Activated B cell treated with CpG ODN at 0.5 μM for 24 hours (primary cell): ENCODE data around the gene HDLBP. TPM values are rescaled to one million over a fixed set of nuclear protein-coding genes. Genes with fewer than 3 reads are reported as not detected.

Source experiments
- ATAC-seq: fragments of 200-7000 bp; cut with Tn5 transposase; one replicate; pipeline ENCODE4 v1.10.0; 2021; ENCODE audit warnings: low read depth, mild to moderate bottlenecking, moderate library complexity
- CTCF ChIA-PET: fragments of 350-600 bp; sonication (Branson Sonifier 250); formaldehyde crosslinking; loops from one replicate; lab custom pipeline; 2021; ENCODE audit warnings: antibody characterized with exemption; lab: Charles Lee
- POLR2A ChIA-PET: fragments of 350-600 bp; sonication (Branson Sonifier 250); formaldehyde crosslinking; loops from one replicate; lab custom pipeline; 2021; ENCODE audit warnings: antibody characterized with exemption; lab: Charles Lee
- DNase-seq: peaks from one replicate; pipeline ENCODE4 v3.0.0; 2022
- H3K27ac Mint-ChIP-seq: one replicate; pipeline ENCODE4 v1.8.0; 2020; ENCODE audit warnings: mixed read lengths
- H3K27me3 Mint-ChIP-seq: one replicate; pipeline ENCODE4 v1.8.0; 2021; ENCODE audit warnings: mixed read lengths
- H3K36me3 Mint-ChIP-seq: one replicate; pipeline ENCODE4 v1.8.0; 2021; ENCODE audit warnings: low read depth, mixed read lengths
- H3K4me1 Mint-ChIP-seq: one replicate; pipeline ENCODE4 v1.8.0; 2021; ENCODE audit warnings: mixed read lengths
- H3K4me3 Mint-ChIP-seq: one replicate; pipeline ENCODE4 v1.8.0; 2020; ENCODE audit warnings: mild to moderate bottlenecking, mixed read lengths
- H3K9me3 Mint-ChIP-seq: one replicate; pipeline ENCODE4 v1.8.0; 2020; ENCODE audit warnings: mixed read lengths
- intact Hi-C: fragments of 100-400 bp; cut with micrococcal nuclease; formaldehyde crosslinking; loops from one replicate; pipeline ENCODE4 v1.15.1; 2024
- total RNA-seq: library from RNA; stranded (reverse); gene quantifications from 2 replicates; pipeline ENCODE4 v1.2.3, GENCODE V29; 2022
- TF ChIP-seq, protein P1 (sequence below): fragments of 200-600 bp; IDR thresholded peaks from one replicate; pipeline ENCODE4 v1.8.0; 2022; ENCODE audit warnings: antibody characterized with exemption, mild to moderate bottlenecking

The HDLBP gene
- total RNA-seq, 1 donor from 2014 or later = 168 TPM

DNA sequence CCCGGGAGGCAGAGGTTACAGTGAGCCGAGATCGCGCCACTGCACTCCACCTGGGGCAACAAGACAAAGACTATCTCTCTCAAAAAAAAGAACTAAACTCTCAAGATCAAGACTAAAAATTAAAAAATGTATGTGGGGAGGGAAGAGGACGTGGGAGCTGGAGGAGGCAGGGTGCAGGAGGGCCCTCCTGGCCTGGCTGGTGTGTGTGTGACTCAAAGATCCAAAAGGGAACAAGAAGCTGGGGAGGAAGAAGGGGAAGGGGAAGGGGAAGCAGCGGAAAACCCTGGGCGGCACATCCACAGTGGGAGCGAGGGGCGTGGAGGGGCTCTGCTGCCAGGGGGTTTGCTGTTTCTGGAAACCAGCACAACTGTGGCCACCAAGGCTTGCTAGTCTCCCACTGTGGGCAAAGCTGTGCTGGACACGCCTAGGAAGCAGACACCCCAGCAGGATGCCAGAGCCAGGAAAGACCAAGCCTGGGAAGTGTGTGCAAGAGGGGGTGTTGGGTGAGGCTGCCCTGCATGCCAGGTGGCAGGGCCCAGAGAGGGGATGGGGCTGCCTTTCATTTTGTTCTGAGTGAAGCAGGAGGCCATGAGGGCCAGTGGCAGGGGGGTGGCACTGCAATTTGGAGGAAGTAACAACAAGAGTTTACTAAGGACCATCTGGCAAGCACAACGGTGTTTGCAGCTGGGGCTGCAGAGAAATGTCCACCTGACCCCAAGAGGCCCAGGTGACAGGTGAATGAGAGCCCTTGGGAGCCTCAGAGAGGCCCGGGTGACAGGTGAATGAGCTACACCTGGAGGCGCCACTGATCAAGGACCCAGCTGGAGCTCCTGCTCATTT is 82.5 kb downstream of the HDLBP start:
- H3K4me3 Mint-ChIP-seq = no peak overlapping the region
- no peak overlapping the region for H3K27ac Mint-ChIP-seq
- ATAC-seq (no peak), DNase-seq (no peak)
- H3K27me3 Mint-ChIP-seq = no peaks in the 10 kb centered on the region
- intact Hi-C loops = no loop called here
- TF ChIP-seq, protein P1, sequence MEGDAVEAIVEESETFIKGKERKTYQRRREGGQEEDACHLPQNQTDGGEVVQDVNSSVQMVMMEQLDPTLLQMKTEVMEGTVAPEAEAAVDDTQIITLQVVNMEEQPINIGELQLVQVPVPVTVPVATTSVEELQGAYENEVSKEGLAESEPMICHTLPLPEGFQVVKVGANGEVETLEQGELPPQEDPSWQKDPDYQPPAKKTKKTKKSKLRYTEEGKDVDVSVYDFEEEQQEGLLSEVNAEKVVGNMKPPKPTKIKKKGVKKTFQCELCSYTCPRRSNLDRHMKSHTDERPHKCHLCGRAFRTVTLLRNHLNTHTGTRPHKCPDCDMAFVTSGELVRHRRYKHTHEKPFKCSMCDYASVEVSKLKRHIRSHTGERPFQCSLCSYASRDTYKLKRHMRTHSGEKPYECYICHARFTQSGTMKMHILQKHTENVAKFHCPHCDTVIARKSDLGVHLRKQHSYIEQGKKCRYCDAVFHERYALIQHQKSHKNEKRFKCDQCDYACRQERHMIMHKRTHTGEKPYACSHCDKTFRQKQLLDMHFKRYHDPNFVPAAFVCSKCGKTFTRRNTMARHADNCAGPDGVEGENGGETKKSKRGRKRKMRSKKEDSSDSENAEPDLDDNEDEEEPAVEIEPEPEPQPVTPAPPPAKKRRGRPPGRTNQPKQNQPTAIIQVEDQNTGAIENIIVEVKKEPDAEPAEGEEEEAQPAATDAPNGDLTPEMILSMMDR = no peak
- peaks cover 97% of the 10 kb centered on the region for H3K36me3 Mint-ChIP-seq
- POLR2A ChIA-PET = interaction anchor here (0.6 kb wide), 1 partner anchor 82 kb away, joined by 7 read pairs; the partner anchor contains the start of gene PPP1R7
- CTCF ChIA-PET = interaction anchor here (0.8 kb wide), 1 partner anchor 153 kb away, joined by 3 read pairs; no protein-coding TSS in a partner anchor
- no peaks in the 10 kb centered on the region for H3K9me3 Mint-ChIP-seq
- H3K4me1 Mint-ChIP-seq = no peaks in the 10 kb centered on the region

DNA sequence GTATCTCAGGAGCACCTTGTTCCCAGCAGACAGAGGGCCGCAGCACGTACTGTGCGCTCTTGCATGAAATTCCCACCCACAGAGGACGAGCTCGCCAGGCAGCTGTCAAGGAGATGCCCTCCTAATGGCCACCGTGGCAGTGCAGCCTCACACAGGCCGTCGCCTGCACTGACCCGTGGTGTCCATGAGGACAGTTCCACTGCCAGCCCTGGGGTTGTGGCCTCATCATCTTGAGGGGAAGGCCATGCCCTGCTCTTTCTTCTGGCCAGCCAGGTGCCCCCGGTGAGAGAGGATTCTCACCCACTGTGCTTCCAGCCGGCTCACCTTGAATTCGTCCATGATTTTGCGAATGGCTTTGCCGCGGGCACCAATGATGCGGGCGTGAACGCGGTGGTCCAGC is 85.0 kb downstream of the HDLBP start:
- no peak for DNase-seq
- H3K36me3 Mint-ChIP-seq = peaks cover 93% of the 10 kb centered on the region
- no peaks in the 10 kb centered on the region for H3K4me1 Mint-ChIP-seq
- ChIA-PET CTCF (no interaction called here), POLR2A (no interaction called here)
- no peaks in the 10 kb centered on the region for H3K9me3 Mint-ChIP-seq
- no peak overlapping the region for H3K27ac Mint-ChIP-seq
- intact Hi-C loops = no loop called here
- ATAC-seq = no peak
- TF ChIP-seq, protein P1 = no peak
- H3K4me3 Mint-ChIP-seq = no peak overlapping the region
- no peaks in the 10 kb centered on the region for H3K27me3 Mint-ChIP-seq

DNA sequence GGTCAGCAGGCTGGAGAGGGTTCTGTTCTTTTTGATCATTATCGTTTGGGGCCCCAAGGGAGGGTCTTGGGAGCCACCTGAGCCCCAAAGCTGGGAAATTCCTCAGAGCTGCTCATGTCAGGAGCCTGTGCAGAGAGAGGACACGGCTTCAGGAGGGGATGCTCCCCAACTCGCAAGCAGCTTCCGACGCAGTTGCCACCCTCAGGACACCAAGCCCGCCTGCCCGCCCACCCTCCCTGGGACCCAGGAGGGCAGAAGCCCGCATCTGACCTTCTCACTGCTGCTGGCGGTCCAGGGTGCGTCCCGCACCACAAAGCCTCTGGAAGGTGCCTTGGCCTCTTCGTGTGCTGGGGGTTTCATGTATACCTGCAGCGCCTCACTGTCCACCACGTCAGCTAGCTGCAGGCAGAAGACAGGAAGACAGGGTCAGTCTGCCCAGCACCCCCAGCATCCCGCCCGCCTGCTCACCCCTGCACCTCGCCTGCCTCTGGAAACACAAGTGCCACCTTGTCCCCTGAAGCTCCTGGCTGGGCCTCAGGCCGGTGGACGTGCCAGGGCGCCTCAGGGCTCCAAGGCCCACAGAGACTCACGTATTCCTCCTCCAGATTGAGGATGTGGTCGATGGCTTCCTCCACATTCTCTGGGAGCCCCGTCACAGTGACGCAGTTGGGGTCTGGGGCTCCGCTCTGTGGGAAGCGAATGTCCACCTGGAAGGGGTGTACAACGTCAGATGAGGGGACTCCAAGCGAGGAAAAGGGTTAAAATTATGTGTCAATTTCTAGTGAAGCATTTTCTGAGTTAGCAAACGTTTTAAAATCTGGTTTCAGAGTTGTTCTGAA is 85.7 kb downstream of the HDLBP start:
- Mint-ChIP-seq H3K36me3 (peaks cover 86% of the 10 kb centered on the region), H3K9me3 (no peaks in the 10 kb centered on the region), H3K27me3 (no peaks in the 10 kb centered on the region), H3K4me1 (no peaks in the 10 kb centered on the region), H3K4me3 (no peak overlapping the region), H3K27ac (no peak overlapping the region)
- ATAC-seq (no peak), DNase-seq (no peak)
- ChIA-PET POLR2A (interaction anchor here (0.6 kb wide), 1 partner anchor 151 kb away, joined by 3 read pairs; no protein-coding TSS in a partner anchor), CTCF (no interaction called here)
- TF ChIP-seq, protein P1 = no peak
- intact Hi-C loops = no loop called here

DNA sequence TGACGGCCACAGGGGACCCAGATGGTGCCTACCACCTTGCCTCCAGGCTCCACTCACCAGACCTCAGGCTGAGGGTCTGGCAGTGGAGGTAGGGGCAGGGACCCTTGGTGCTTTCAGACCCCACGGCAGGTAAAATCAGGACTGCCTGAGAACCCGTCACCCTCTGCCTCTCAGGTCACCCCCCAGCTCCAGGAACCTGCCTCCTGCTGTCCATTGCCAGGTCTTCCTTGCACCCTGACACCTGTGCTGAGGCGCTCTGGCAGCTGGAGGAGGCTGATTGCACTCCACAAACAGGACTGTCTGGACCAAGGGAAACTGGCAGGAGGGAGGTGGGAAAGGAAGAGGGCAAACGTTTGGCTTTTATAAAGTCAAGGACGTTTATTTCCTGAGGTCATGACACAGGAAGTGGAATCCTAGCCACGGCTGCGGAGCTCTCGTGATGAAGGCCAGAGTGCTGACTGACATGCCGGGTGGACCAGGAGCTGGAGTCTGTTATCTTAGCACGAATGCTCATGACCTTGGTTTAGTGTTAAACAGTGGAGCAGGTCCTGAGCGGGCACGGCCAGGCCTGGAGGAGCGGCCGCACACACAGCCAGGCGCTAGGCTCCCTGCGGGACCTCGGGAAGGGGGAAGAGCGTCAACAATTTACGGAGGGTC is 86.5 kb downstream of the HDLBP start:
- no peaks in the 10 kb centered on the region for H3K9me3 Mint-ChIP-seq
- no peak for DNase-seq
- CTCF ChIA-PET = no interaction called here
- H3K4me3 Mint-ChIP-seq = no peak overlapping the region
- intact Hi-C loops = no loop called here
- no peak for ATAC-seq
- TF ChIP-seq, protein P1 = no peak
- no peak overlapping the region for H3K27ac Mint-ChIP-seq
- no peaks in the 10 kb centered on the region for H3K4me1 Mint-ChIP-seq
- POLR2A ChIA-PET = interaction anchor here (0.6 kb wide), 1 partner anchor 150 kb away, joined by 3 read pairs; no protein-coding TSS in a partner anchor
- H3K36me3 Mint-ChIP-seq = peaks cover 78% of the 10 kb centered on the region
- no peaks in the 10 kb centered on the region for H3K27me3 Mint-ChIP-seq
